SU-DHL-6 (cell line): ENCODE measurements around the gene RBM6.

Experiments
- H2AFZ ChIP-seq: fragments of 200-600 bp; sonication (generic); 2 replicates; pipeline ENCODE4 v1.6.1; 2014; ENCODE audit warnings: low read depth, mild to moderate bottlenecking, moderate library complexity, mixed read lengths, antibody characterized with exemption, low read length; ENCODE audit not compliant: severe bottlenecking
- H3F3A ChIP-seq: fragments of 200-600 bp; shearing (Covaris generic); 2 replicates; pipeline ENCODE4 v1.6.0; 2016; ENCODE audit warnings: antibody characterized with exemption, mild to moderate bottlenecking; ENCODE audit not compliant: insufficient read depth
- H3K27ac ChIP-seq: fragments of 200-600 bp; sonication (generic); 2 replicates; pipeline ENCODE4 v1.5.1; 2016; ENCODE audit warnings: low read depth, mild to moderate bottlenecking, low read length, moderate library complexity, mixed read lengths
- H3K27me3 ChIP-seq: fragments of 200-600 bp; sonication (generic), shearing (Covaris generic); 2 replicates; pipeline ENCODE4 v1.6.0; 2014; ENCODE audit warnings: mild to moderate bottlenecking, low read length
- H3K36me3 ChIP-seq: fragments of 200-600 bp; sonication (generic); 2 replicates; pipeline ENCODE4 v1.6.1; 2014; ENCODE audit warnings: mild to moderate bottlenecking, low read length, mixed read lengths
- H3K4me2 ChIP-seq: fragments of 300-600, 200-600 bp; shearing (Covaris generic), sonication (generic); 2 replicates; pipeline ENCODE4 v1.6.0; 2014; ENCODE audit warnings: low read length, low read depth, mild to moderate bottlenecking; ENCODE audit not compliant: poor library complexity, severe bottlenecking
- H3K4me3 ChIP-seq: fragments of 200-600 bp; sonication (generic); 2 replicates; pipeline ENCODE4 v1.5.1; 2014; ENCODE audit warnings: antibody characterized with exemption, low read length, mild to moderate bottlenecking, mixed read lengths; ENCODE audit not compliant: insufficient read depth, poor library complexity, severe bottlenecking
- H3K79me2 ChIP-seq: fragments of 200-600 bp; sonication (generic); 2 replicates; pipeline ENCODE4 v1.6.1; 2014; ENCODE audit warnings: mild to moderate bottlenecking, low read length, moderate library complexity; ENCODE audit not compliant: insufficient read depth
- H3K9ac ChIP-seq: fragments of 200-600 bp; sonication (generic); 2 replicates; pipeline ENCODE4 v1.7.0; 2014; ENCODE audit warnings: mild to moderate bottlenecking, low read length
- H3K9me2 ChIP-seq: fragments of 200-600 bp; sonication (generic); replicated peaks from 2 replicates; pipeline ENCODE4 v1.6.1; 2014; ENCODE audit warnings: low read length; ENCODE audit not compliant: insufficient read depth
- H3K9me3 ChIP-seq: fragments of 200-600 bp; sonication (generic); 2 replicates; pipeline ENCODE4 v1.6.1; 2014; ENCODE audit warnings: low read length, mixed read lengths; ENCODE audit not compliant: insufficient read depth
- H4K20me1 ChIP-seq: fragments of 200-600 bp; sonication (generic); 2 replicates; pipeline ENCODE4 v1.6.1; 2014; ENCODE audit warnings: low read depth, mild to moderate bottlenecking, antibody characterized with exemption, low read length, moderate library complexity, mixed read lengths
- EZH2phosphoT487 ChIP-seq: fragments of 200-600 bp; sonication (generic), shearing (Covaris generic); conservative IDR thresholded peaks from 2 replicates; pipeline ENCODE4 v1.6.1; 2018; ENCODE audit warnings: mild to moderate bottlenecking, antibody characterized with exemption, low read length, moderate library complexity, mixed read lengths
- TF ChIP-seq, protein P1 (sequence below): fragments of 200-600 bp; sonication (generic); IDR thresholded peaks from one replicate; pipeline ENCODE4 v1.5.1; 2017; ENCODE audit warnings: antibody characterized with exemption, mild to moderate bottlenecking, low read length, moderate library complexity; ENCODE audit not compliant: insufficient read depth, poor library complexity, severe bottlenecking

Gene RBM6

DNA sequence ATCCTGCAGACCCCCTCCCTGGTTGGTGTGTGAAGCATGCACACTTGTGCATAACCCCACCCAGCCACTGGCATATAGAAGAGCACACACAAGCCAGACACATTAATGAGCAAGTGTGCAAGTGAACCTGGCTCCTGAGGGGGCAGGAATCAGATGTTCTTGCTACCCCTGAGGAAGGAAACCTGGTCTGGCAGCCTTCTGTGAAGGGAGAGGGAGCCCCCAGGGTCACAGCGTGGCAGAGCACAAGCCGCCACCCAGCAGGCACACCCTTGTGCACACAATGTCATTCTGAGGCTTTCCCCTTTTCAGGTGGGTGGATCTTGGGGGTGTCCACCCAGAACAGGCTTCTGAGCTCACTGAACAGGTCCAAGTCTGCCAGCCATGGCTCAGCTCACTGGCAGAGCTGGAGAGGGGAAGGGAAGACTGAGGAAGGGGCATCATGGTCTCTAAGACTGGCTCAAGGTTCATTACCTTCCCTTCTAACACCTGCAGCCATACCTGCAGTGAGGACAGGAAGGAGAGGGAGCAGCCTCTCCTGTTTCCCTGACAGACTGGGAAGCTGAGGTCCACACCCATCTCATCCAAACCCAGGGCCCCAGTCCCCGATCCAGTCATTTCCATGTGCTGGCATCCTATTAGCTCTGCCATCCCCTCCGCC is 183.6 kb downstream of the RBM6 start:
- H2AFZ ChIP-seq, result no peak overlapping the region
- H3K9me3 ChIP-seq, result no peaks in the 10 kb centered on the region
- TF ChIP-seq, protein P1, sequence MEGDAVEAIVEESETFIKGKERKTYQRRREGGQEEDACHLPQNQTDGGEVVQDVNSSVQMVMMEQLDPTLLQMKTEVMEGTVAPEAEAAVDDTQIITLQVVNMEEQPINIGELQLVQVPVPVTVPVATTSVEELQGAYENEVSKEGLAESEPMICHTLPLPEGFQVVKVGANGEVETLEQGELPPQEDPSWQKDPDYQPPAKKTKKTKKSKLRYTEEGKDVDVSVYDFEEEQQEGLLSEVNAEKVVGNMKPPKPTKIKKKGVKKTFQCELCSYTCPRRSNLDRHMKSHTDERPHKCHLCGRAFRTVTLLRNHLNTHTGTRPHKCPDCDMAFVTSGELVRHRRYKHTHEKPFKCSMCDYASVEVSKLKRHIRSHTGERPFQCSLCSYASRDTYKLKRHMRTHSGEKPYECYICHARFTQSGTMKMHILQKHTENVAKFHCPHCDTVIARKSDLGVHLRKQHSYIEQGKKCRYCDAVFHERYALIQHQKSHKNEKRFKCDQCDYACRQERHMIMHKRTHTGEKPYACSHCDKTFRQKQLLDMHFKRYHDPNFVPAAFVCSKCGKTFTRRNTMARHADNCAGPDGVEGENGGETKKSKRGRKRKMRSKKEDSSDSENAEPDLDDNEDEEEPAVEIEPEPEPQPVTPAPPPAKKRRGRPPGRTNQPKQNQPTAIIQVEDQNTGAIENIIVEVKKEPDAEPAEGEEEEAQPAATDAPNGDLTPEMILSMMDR, result no peak
- no peak for TF ChIP-seq EZH2phosphoT487
- H3K4me2 ChIP-seq, result no peak overlapping the region
- no peak overlapping the region for H3K27ac ChIP-seq
- no peaks in the 10 kb centered on the region for H4K20me1 ChIP-seq
- 0 out of 2 replicates have a peak, but pooled peaks cover 3% of the 10 kb centered on the region for H3K36me3 ChIP-seq
- H3K79me2 ChIP-seq, result no peaks in the 10 kb centered on the region
- peaks cover 4% of the 10 kb centered on the region; the same call in 1 of the 2 replicates for H3F3A ChIP-seq
- H3K4me3 ChIP-seq, result no peak overlapping the region
- H3K9me2 ChIP-seq, result no peaks in the 10 kb centered on the region
- no peak overlapping the region for H3K9ac ChIP-seq
- no peaks in the 10 kb centered on the region for H3K27me3 ChIP-seq

DNA sequence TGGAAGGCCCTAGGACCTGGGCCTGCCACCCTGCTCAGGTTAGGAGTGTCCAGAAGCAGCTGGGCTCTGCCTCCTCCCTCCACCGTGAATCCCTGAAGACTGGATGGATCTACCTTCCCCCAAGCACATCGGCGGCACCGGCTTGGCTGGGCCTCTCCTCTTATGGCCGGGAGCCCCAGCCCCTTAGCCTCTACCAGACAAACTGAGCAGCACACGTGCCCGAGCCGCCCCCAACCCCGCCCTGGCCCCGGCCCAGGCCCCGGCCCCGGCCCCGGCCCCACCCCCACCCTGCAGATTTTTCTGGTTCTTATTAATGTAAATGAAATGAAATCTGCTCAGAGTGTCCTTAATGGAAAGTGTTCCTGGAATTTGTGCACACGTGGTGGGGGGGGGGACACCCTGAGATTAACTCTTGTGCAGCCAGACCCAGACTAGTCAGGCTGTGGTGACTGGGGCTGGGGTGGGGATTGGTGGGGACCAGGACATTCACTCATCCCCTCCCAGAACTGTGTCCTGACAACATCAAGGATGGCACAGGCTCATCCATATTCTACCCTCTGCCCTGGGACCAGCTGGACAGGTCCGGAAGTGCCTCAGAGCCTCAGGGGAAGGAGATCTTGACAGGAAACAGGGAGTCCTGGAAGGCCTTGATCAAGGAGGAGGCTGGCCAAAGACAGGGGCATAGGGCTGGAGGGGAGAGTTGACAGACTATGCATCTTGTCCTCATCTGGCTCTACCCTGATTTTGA is 184.3 kb downstream of the RBM6 start:
- Histone ChIP-seq H3K4me3 (no peak overlapping the region), H3K79me2 (no peaks in the 10 kb centered on the region), H4K20me1 (no peaks in the 10 kb centered on the region), H3K36me3 (no peaks in the 10 kb centered on the region), H2AFZ (no peak overlapping the region), H3K27me3 (no peaks in the 10 kb centered on the region), H3F3A (no peaks in the 10 kb centered on the region; the same call in 1 of the 2 replicates), H3K27ac (no peak overlapping the region), H3K4me2 (no peak overlapping the region), H3K9me2 (no peaks in the 10 kb centered on the region), H3K9me3 (no peaks in the 10 kb centered on the region), H3K9ac (no peak overlapping the region)
- TF ChIP-seq, protein P1, result no peak
- no peak for TF ChIP-seq EZH2phosphoT487

DNA sequence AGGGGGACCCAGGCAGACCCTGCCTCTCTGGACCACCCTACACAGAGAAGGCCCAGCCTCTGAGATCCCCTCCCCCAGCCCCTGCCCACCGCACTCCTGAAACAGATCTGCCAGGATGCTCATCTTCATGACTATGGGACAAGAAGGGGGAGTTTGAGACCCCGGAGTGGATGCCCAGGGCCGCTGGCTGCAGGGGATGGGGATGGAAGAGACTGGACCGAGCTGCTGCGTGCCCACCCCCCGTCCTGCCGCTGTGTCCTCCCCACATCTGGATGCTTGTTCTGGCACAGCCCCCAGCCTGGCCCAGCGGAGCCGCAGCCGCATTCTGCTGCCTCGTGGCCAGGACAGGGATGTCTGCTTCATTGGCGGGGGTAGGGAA is 184.8 kb downstream of the RBM6 start:
- TF ChIP-seq, protein P1, result no peak
- TF ChIP-seq EZH2phosphoT487, result no peak
- Histone ChIP-seq H3K9ac (no peak overlapping the region), H3F3A (no peaks in the 10 kb centered on the region; the same call in 1 of the 2 replicates), H4K20me1 (no peaks in the 10 kb centered on the region), H3K4me3 (no peak overlapping the region), H3K4me2 (no peak overlapping the region), H3K9me3 (no peaks in the 10 kb centered on the region), H3K27ac (no peak overlapping the region), H3K79me2 (no peaks in the 10 kb centered on the region), H3K27me3 (no peaks in the 10 kb centered on the region), H3K9me2 (no peaks in the 10 kb centered on the region), H3K36me3 (no peaks in the 10 kb centered on the region), H2AFZ (no peak overlapping the region)
